MM.1S (cell line): ENCODE data around the gene CPEB2.
A peak's percentile ranks its signal among the peaks of the same experiment; 100 is the strongest.

Experiments used
- DNase-seq: peaks from one replicate; pipeline ENCODE4 v3.0.0-alpha.2; 2015
- H2AFZ ChIP-seq: fragments of 300-600 bp; sonication (generic); 2 replicates; pipeline ENCODE4 v1.6.0; 2016; ENCODE audit warnings: antibody characterized with exemption, low read length
- H3F3A ChIP-seq: fragments of 300-600 bp; sonication (generic); 2 replicates; pipeline ENCODE4 v1.6.1; 2016; ENCODE audit warnings: mild to moderate bottlenecking, antibody characterized with exemption, low read length, moderate library complexity, mixed read lengths; ENCODE audit not compliant: insufficient read depth
- H3K27ac ChIP-seq: fragments of 300-600 bp; sonication (generic); 2 replicates; pipeline ENCODE4 v1.5.1; 2016; ENCODE audit warnings: mild to moderate bottlenecking, low read length
- H3K27me3 ChIP-seq: fragments of 300-600 bp; sonication (generic); replicated peaks from 2 replicates; pipeline ENCODE4 v1.6.0; 2016; ENCODE audit warnings: low read length; ENCODE audit not compliant: insufficient read depth
- H3K36me3 ChIP-seq: fragments of 300-600 bp; sonication (generic); replicated peaks from 2 replicates; pipeline ENCODE4 v1.6.1; 2016; ENCODE audit warnings: mild to moderate bottlenecking, low read length, mixed read lengths; ENCODE audit not compliant: insufficient read depth
- H3K4me1 ChIP-seq: fragments of 300-600 bp; sonication (generic); 2 replicates; pipeline ENCODE4 v1.6.1; 2016; ENCODE audit warnings: low read length, mixed read lengths
- H3K4me2 ChIP-seq: fragments of 300-600 bp; sonication (generic); 2 replicates; pipeline ENCODE4 v1.6.0; 2016; ENCODE audit warnings: low read depth, low read length
- H3K4me3 ChIP-seq: fragments of 300-600 bp; sonication (generic); 2 replicates; pipeline ENCODE4 v1.5.1; 2016; ENCODE audit warnings: low read length, mixed read lengths
- H3K79me2 ChIP-seq: fragments of 300-600 bp; sonication (generic); 2 replicates; pipeline ENCODE4 v1.6.1; 2016; ENCODE audit warnings: mixed run types, low read length, mixed read lengths
- H3K9ac ChIP-seq: fragments of 300-600 bp; sonication (generic); 2 replicates; pipeline ENCODE4 v1.6.1; 2016; ENCODE audit warnings: low read length, mixed read lengths
- H3K9me2 ChIP-seq: fragments of 300-600 bp; sonication (generic); replicated peaks from 2 replicates; pipeline ENCODE4 v1.6.1; 2016; ENCODE audit warnings: mild to moderate bottlenecking, low read length, mixed read lengths; ENCODE audit not compliant: insufficient read depth
- H3K9me3 ChIP-seq: fragments of 300-600 bp; sonication (generic); replicated peaks from 2 replicates; pipeline ENCODE4 v1.6.1; 2016; ENCODE audit warnings: mild to moderate bottlenecking, low read length, mixed read lengths; ENCODE audit not compliant: insufficient read depth
- H4K20me1 ChIP-seq: fragments of 300-600 bp; sonication (generic); 2 replicates; pipeline ENCODE4 v1.6.1; 2016; ENCODE audit warnings: mild to moderate bottlenecking, low read length, moderate library complexity, mixed read lengths; ENCODE audit not compliant: insufficient read depth
- EZH2 ChIP-seq: fragments of 300-600 bp; sonication (generic); optimal IDR thresholded peaks from 2 replicates; pipeline ENCODE3; 2017; ENCODE audit warnings: low read depth, mild to moderate bottlenecking, antibody characterized with exemption, low read length, mixed read lengths
- EZH2phosphoT487 ChIP-seq: fragments of 300-600 bp; sonication (generic); IDR thresholded peaks from 2 replicates; pipeline ENCODE4 v1.6.1; 2018; ENCODE audit warnings: antibody characterized with exemption, low read length
- TF ChIP-seq, protein P1 (sequence below): fragments of 300-600 bp; sonication (generic); IDR thresholded peaks from 2 replicates; pipeline ENCODE4 v1.5.1; 2016; ENCODE audit warnings: antibody characterized with exemption, low read length, mixed read lengths

The CPEB2 gene

DNA sequence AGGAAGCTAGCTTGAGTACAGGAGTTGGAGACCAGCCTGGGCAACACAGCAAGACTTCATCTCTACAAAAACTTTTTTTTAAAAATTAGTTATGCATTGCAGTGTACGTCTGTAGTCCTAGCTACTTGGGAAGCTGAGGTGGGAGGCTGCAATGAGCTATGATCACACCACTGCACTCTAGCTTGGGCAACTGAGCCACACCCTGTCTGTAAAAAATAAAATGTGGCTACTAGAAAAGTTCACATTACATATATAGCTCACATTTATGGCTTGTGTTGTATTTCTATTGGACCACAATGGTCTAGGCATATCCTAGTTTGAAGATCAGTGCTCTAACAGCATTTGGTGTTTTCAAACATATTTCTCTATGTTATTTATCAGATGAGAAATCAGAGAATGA is 11.8 kb upstream of the CPEB2 start:
- Histone ChIP-seq H3K27me3 (no peaks in the 10 kb centered on the region), H3K4me2 (no peak overlapping the region), H3K9ac (no peak overlapping the region), H3K9me2 (no peaks in the 10 kb centered on the region), H3K9me3 (no peaks in the 10 kb centered on the region), H3K4me3 (no peak overlapping the region), H3K4me1 (no peaks in the 10 kb centered on the region), H3K79me2 (no peaks in the 10 kb centered on the region), H4K20me1 (no peaks in the 10 kb centered on the region), H3K27ac (no peak overlapping the region), H2AFZ (no peak overlapping the region), H3K36me3 (no peaks in the 10 kb centered on the region), H3F3A (no peaks in the 10 kb centered on the region)
- no peak for TF ChIP-seq EZH2
- TF ChIP-seq EZH2phosphoT487 = no peak
- TF ChIP-seq, protein P1, sequence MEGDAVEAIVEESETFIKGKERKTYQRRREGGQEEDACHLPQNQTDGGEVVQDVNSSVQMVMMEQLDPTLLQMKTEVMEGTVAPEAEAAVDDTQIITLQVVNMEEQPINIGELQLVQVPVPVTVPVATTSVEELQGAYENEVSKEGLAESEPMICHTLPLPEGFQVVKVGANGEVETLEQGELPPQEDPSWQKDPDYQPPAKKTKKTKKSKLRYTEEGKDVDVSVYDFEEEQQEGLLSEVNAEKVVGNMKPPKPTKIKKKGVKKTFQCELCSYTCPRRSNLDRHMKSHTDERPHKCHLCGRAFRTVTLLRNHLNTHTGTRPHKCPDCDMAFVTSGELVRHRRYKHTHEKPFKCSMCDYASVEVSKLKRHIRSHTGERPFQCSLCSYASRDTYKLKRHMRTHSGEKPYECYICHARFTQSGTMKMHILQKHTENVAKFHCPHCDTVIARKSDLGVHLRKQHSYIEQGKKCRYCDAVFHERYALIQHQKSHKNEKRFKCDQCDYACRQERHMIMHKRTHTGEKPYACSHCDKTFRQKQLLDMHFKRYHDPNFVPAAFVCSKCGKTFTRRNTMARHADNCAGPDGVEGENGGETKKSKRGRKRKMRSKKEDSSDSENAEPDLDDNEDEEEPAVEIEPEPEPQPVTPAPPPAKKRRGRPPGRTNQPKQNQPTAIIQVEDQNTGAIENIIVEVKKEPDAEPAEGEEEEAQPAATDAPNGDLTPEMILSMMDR = no peak
- DNase-seq = no peak

DNA sequence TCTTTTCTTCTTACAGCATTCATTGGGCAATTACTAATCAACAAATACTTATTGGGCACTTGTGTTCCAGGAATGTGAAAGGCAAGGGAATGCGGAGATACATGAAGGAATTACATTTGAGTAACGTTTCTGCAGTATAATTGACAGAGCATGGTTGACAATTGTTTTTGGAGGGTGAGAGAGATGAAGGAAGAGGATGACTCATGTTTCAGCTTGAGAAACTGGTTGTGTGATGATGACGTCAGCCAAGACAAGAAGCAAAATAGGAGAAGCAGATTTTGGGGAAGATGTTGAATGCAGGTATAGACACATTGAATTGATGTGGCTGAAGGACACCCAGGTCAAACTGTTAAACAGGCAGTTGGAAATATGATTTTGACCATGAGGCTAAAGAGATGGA is 8.0 kb upstream of the CPEB2 start:
- Histone ChIP-seq H3K4me3 (no peak overlapping the region), H4K20me1 (no peaks in the 10 kb centered on the region), H3K36me3 (no peaks in the 10 kb centered on the region), H3K4me1 (no peaks in the 10 kb centered on the region), H3F3A (no peaks in the 10 kb centered on the region), H3K27me3 (no peaks in the 10 kb centered on the region), H2AFZ (no peak overlapping the region), H3K4me2 (0 out of 2 replicates have a peak overlapping the region, but pooled peaks have one; percentile 1), H3K27ac (no peak overlapping the region), H3K9me2 (no peaks in the 10 kb centered on the region), H3K9ac (no peak overlapping the region), H3K79me2 (no peaks in the 10 kb centered on the region), H3K9me3 (no peaks in the 10 kb centered on the region)
- TF ChIP-seq EZH2 (no peak), EZH2phosphoT487 (no peak)
- TF ChIP-seq, protein P1 = no peak
- DNase-seq = no peak

DNA sequence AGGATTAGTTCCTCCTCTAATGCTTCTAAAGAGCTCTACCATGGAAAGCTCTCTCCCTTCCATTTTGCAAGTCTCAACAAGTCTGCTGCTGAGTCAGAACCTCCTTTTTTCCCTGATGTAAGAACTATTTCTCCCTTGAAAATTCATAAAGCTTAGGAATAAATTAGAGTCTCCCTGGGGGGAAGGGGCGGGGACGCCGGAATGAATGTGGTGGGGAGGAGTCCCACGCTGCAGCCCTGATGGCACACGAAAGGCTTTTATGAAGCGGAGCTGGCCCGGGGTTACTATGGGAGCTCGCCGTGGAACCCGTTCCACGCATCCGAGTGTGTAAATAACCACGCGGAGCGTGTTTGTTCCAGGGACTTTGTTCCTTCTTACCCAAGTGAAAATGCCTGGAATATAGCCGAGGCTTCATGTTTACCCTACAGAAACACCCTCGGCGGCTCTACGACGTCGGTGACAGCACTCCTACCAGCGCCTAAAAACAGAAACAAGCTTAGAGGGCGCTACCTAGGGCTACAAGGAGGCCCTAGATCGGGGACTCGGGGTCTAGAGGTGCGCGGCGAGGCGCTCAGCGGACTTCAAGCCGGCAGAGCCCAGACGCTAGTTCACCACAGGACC is 923 bp upstream of the CPEB2 start:
- Histone ChIP-seq H2AFZ (peak overlapping the region; percentile 78), H3K9ac (peak overlapping the region; percentile 99)

More for the DNA sequence above, 923 bp upstream of the CPEB2 start:
- peak overlapping the region; percentile 100 for H3K27ac ChIP-seq
- no peaks in the 10 kb centered on the region for H3K9me3 ChIP-seq
- TF ChIP-seq EZH2 = no peak
- TF ChIP-seq, protein P1 = 0 out of 2 replicates have a peak, but pooled peaks have one; percentile 20
- H3K9me2 ChIP-seq = no peaks in the 10 kb centered on the region
- peak overlapping the region; percentile 62 for H3K4me2 ChIP-seq
- H3F3A ChIP-seq = peaks cover 23% of the 10 kb centered on the region
- H3K79me2 ChIP-seq = peaks cover 25% of the 10 kb centered on the region
- no peaks in the 10 kb centered on the region for H3K4me1 ChIP-seq
- peak; percentile 71 for DNase-seq
- H3K36me3 ChIP-seq = no peaks in the 10 kb centered on the region
- no peaks in the 10 kb centered on the region for H3K27me3 ChIP-seq
- 0 out of 2 replicates have a peak, but pooled peaks cover 3% of the 10 kb centered on the region for H4K20me1 ChIP-seq
- H3K4me3 ChIP-seq = peak overlapping the region; percentile 87
